A549 treated with AZD9567 at 1 μM for 4 hours (cell line): Measurements from ENCODE around the gene NDUFA8. TPM values are rescaled to one million over a fixed set of nuclear protein-coding genes. Genes with fewer than 3 reads are reported as not detected.

Experiments
- total RNA-seq: library from RNA; stranded (reverse); fragments of 200-300 nt; extraction: Qiagen RNA extraction; gene quantifications from 5 replicates; pipeline ENCODE4 v1.2.3, GENCODE V29; 2022; ENCODE audit not compliant: insufficient read depth

The NDUFA8 gene
- total RNA-seq = 108 to 116 TPM (median 111 TPM) in 5 replicates

DNA sequence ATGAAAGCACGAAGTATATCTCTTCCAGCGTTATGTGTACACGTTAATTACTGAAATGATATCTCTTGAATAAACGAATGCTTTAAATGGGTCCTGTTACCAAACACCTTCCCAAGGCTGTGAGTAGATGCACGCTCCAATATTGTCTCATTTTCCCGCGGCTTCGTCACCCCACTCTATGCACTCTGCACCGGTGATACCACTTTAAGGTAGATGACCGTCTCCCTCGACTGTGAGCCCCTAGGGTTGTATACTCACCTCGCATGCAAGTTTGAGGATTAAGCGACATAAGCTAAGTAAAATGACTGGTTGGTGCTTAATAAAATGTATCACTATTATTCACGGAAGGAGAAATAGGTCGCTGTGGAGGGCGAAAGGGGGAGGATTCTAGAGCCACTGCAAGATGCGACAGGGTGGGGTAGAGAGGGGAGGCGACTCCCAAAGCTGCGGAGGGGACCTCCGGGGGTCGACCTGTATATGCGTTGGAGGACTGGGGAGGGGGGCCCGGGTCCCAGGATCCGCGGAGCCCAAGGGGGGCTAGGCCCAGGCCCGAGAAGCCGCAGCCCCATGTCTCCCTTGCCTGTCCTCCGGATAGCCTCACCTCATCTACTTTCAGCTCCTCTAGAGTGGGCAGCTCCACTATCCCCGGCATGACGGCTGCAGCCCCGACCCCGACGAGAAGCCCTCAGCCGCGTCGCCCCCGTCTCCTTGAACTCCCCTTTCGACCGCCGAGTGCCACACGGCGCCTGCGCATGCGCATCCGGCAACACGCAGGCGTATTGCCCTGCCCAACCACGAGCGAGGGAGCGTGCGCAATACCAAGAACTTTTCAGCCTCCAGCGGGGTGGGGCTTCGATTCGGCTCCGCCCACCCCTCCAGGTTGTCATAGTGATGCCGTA lies at the start of gene NDUFA8, which contains the start of gene MORN5:
Gene NDUFA8, minus strand, starts transcription at position 754 of the 899 bp plus-strand sequence. Its CDS starts 102 bp downstream, at position 652.
Gene MORN5, plus strand, starts transcription at position 883 of the 899 bp plus-strand sequence. CDS start 65 bp downstream, outside the sequence.

Other genes with a start within 250 kb of the NDUFA8 start
- 3.0 to 5.8 TPM (median 5.4 TPM) in 5 replicates for gene TTLL11, start 66.5 kb downstream of the NDUFA8 start, total RNA-seq
- gene MORN5, start 129 bp upstream of the NDUFA8 start, total RNA-seq = not detected in 5 replicates
- 1.2 to 1.7 TPM (median 1.4 TPM) in 4 of 5 replicates, not detected in the other for gene LHX6, start 69.2 kb upstream of the NDUFA8 start, total RNA-seq
- gene RBM18, start 105.1 kb upstream of the NDUFA8 start, total RNA-seq = 13.9 to 24.4 TPM (median 21.7 TPM) in 5 replicates
- gene MRRF, start 105.1 kb upstream of the NDUFA8 start, total RNA-seq = 61.4 to 85.0 TPM (median 65.5 TPM) in 5 replicates
- 0.62 to 1.3 TPM (median 1.1 TPM) in 5 replicates for gene PTGS1, start 211.2 kb upstream of the NDUFA8 start, total RNA-seq